Measurements from ENCODE around the gene TPH2.

TPH2 gene

GRCh38 chr12:71972441-71973074, 33.9 kb downstream of the TPH2 start:
- DNase-seq (ENCODE audit: low read depth): no peak
- TF ChIP-seq CTCF (IDR thresholded peaks at IDR 0.05; ENCODE audit: low read length, missing control alignments): no peak
- no peak overlapping the region for H3K4me3 ChIP-seq (replicated peaks; ENCODE audit: low read depth, low read length)

- no peak overlapping the region for H3K4me3 ChIP-seq (replicated peaks; ENCODE audit: low read depth, low read length)
- DNase-seq (ENCODE audit: low read depth): no peak
- TF ChIP-seq CTCF (IDR thresholded peaks at IDR 0.05; ENCODE audit: low read length, missing control alignments): no peak
Observed at GRCh38 chr12:71973687-71974086, 35.0 kb downstream of the TPH2 start.

- no peak for DNase-seq (ENCODE audit: low read depth)
- H3K4me3 ChIP-seq (replicated peaks; ENCODE audit: low read depth, low read length): no peak overlapping the region
- TF ChIP-seq CTCF (IDR thresholded peaks at IDR 0.05; ENCODE audit: low read length, missing control alignments): no peak
Observed at GRCh38 chr12:71980538-71980937, 41.9 kb downstream of the TPH2 start.

GRCh38 chr12:71981149-71981548, 42.5 kb downstream of the TPH2 start:
- H3K4me3 ChIP-seq (replicated peaks; ENCODE audit: low read depth, low read length): no peak overlapping the region
- peak; percentile 18 for DNase-seq (ENCODE audit: low read depth)
- no peak for TF ChIP-seq CTCF (IDR thresholded peaks at IDR 0.05; ENCODE audit: low read length, missing control alignments)

GRCh38 chr12:71994715-71995114, 56.1 kb downstream of the TPH2 start:
- no peak for TF ChIP-seq CTCF (IDR thresholded peaks at IDR 0.05; ENCODE audit: low read length, missing control alignments)
- no peak overlapping the region for H3K4me3 ChIP-seq (replicated peaks; ENCODE audit: low read depth, low read length)

GRCh38 chr12:71999795-72000194, 61.1 kb downstream of the TPH2 start:
- no peak for DNase-seq (ENCODE audit: low read depth)
- no peak overlapping the region for H3K4me3 ChIP-seq (replicated peaks; ENCODE audit: low read depth, low read length)
- no peak for TF ChIP-seq CTCF (IDR thresholded peaks at IDR 0.05; ENCODE audit: low read length, missing control alignments)

More at GRCh38 chr12:71994715-71995114, 56.1 kb downstream of the TPH2 start:
- DNase-seq (ENCODE audit: low read depth): no peak

GRCh38 chr12:72000969-72001648, 62.5 kb downstream of the TPH2 start:
- H3K4me3 ChIP-seq (replicated peaks; ENCODE audit: low read depth, low read length): no peak overlapping the region
- TF ChIP-seq CTCF (IDR thresholded peaks at IDR 0.05; ENCODE audit: low read length, missing control alignments): no peak
- DNase-seq (ENCODE audit: low read depth): no peak

All from fibroblast of pulmonary artery (primary cell).